HEK293 (cell line): Measurements from ENCODE around the gene EFEMP1.

Experiments used
- CTCF ChIA-PET: fragments of 350-600 bp; formaldehyde crosslinking; extraction: SDS; loops from one replicate; lab custom pipeline; 2021; ENCODE audit warnings: antibody characterized with exemption; lab: Yijun Ruan, JAX
- POLR2A ChIA-PET: fragments of 300-600 bp; formaldehyde crosslinking; extraction: SDS; loops from one replicate; lab custom pipeline; 2020; ENCODE audit warnings: antibody characterized with exemption, inconsistent platforms; lab: Yijun Ruan, JAX
- H3K27ac ChIP-seq: fragments of 200-500 bp; sonication (Bioruptor generic); 2 replicates; pipeline ENCODE4 v1.5.1; 2014; ENCODE audit warnings: low read depth, low read length, control low read depth, inconsistent platforms; ENCODE audit errors: extremely low read depth
- H3K36me3 ChIP-seq, 2 experiments: fragments of 200-500 bp in 1 of 2; sonication (Bioruptor generic) in 1 of 2; 1 replicate in 1 of 2; 2 replicates in 1 of 2; pipeline ENCODE4 v1.5.1; 2014 to 2017; ENCODE audit warnings: inconsistent platforms in 2 of 2, low read length in 2 of 2; ENCODE audit not compliant: control insufficient read depth in 2 of 2, insufficient read depth in 1 of 2
- H3K4me1 ChIP-seq: fragments of 200-500 bp; sonication (Bioruptor generic); 2 replicates; pipeline ENCODE4 v1.5.1; 2014; ENCODE audit warnings: mild to moderate bottlenecking, low read length, inconsistent platforms; ENCODE audit not compliant: control insufficient read depth, insufficient read depth
- H3K4me3 ChIP-seq: 2 replicates; pipeline ENCODE4 v1.5.1; 2011; ENCODE audit warnings: low read depth, mild to moderate bottlenecking, control low read depth, low read length, moderate library complexity
- H3K9me3 ChIP-seq: fragments of 200-500 bp; sonication (Bioruptor generic); 2 replicates; pipeline ENCODE4 v1.5.1; 2014; ENCODE audit warnings: low read depth, low read length, inconsistent platforms; ENCODE audit not compliant: control insufficient read depth, insufficient read depth
- BCL11B ChIP-seq: fragments of 450-650 bp; formaldehyde crosslinking; IDR thresholded peaks from 2 replicates; pipeline ENCODE4 v1.5.1; 2016; ENCODE audit warnings: low read depth, missing biosample characterization, missing genetic modification characterization
- GLI2 ChIP-seq: fragments of 450-650 bp; formaldehyde crosslinking; IDR thresholded peaks from 2 replicates; pipeline ENCODE4; 2017; ENCODE audit warnings: missing biosample characterization, missing genetic modification characterization, low read depth, borderline replicate concordance
- GLIS2 ChIP-seq: fragments of 450-650 bp; formaldehyde crosslinking; IDR thresholded peaks from 2 replicates; pipeline ENCODE4 v1.5.1; 2016; ENCODE audit warnings: missing biosample characterization, missing genetic modification characterization
- KLF10 ChIP-seq: fragments of 450-650 bp; IDR thresholded peaks from 2 replicates; pipeline ENCODE4 v1.5.1; 2018; ENCODE audit warnings: missing biosample characterization, mild to moderate bottlenecking, missing genetic modification characterization
- KLF16 ChIP-seq: fragments of 450-650 bp; formaldehyde crosslinking; IDR thresholded peaks from 2 replicates; pipeline ENCODE4 v1.5.1; 2017; ENCODE audit warnings: missing biosample characterization, missing genetic modification characterization
- MEIS1 ChIP-seq: sonication (generic); formaldehyde crosslinking; IDR thresholded peaks from 2 replicates; pipeline ENCODE4 v1.8.1; 2022; ENCODE audit warnings: missing genetic modification reagents, mild to moderate bottlenecking, borderline replicate concordance
- OSR2 ChIP-seq: fragments of 450-650 bp; formaldehyde crosslinking; IDR thresholded peaks from 2 replicates; pipeline ENCODE4 v1.5.1; 2016; ENCODE audit warnings: missing biosample characterization, missing genetic modification characterization
- OVOL3 ChIP-seq: fragments of 450-650 bp; formaldehyde crosslinking; IDR thresholded peaks from 2 replicates; pipeline ENCODE4 v1.5.1; 2016; ENCODE audit warnings: missing biosample characterization, missing genetic modification characterization
- RBAK ChIP-seq: fragments of 450-650 bp; formaldehyde crosslinking; IDR thresholded peaks from 2 replicates; pipeline ENCODE4 v1.5.1; 2016; ENCODE audit warnings: missing biosample characterization, missing genetic modification characterization
- REPIN1 ChIP-seq: fragments of 450-650 bp; formaldehyde crosslinking; IDR thresholded peaks from 2 replicates; pipeline ENCODE4 v1.5.1; 2017; ENCODE audit warnings: missing biosample characterization, missing genetic modification characterization, low read depth
- SCRT1 ChIP-seq: fragments of 450-650 bp; formaldehyde crosslinking; IDR thresholded peaks from 2 replicates; pipeline ENCODE4 v1.5.1; 2016; ENCODE audit warnings: missing biosample characterization, missing genetic modification characterization, borderline replicate concordance
- SCRT2 ChIP-seq: fragments of 450-650 bp; formaldehyde crosslinking; IDR thresholded peaks from 2 replicates; pipeline ENCODE4 v1.5.1; 2016; ENCODE audit warnings: missing biosample characterization, missing genetic modification characterization
- ZBTB21 ChIP-seq: fragments of 450-650 bp; formaldehyde crosslinking; IDR thresholded peaks from 2 replicates; pipeline ENCODE4 v1.5.1; 2017; ENCODE audit warnings: missing biosample characterization, missing genetic modification characterization
- ZBTB48 ChIP-seq: fragments of 450-650 bp; formaldehyde crosslinking; IDR thresholded peaks from 2 replicates; pipeline ENCODE4 v1.5.1; 2016; ENCODE audit warnings: missing biosample characterization, missing genetic modification characterization
- ZNF2 ChIP-seq: fragments of 450-650 bp; formaldehyde crosslinking; IDR thresholded peaks from 2 replicates; pipeline ENCODE4 v1.5.1; 2016; ENCODE audit warnings: missing biosample characterization, missing genetic modification characterization
- ZNF202 ChIP-seq: fragments of 450-650 bp; formaldehyde crosslinking; IDR thresholded peaks from 2 replicates; pipeline ENCODE4 v1.5.1; 2016; ENCODE audit warnings: missing biosample characterization, missing genetic modification characterization, borderline replicate concordance
- ZNF214 ChIP-seq: fragments of 450-650 bp; formaldehyde crosslinking; IDR thresholded peaks from 2 replicates; pipeline ENCODE4 v1.5.1; 2017; ENCODE audit warnings: missing biosample characterization, mild to moderate bottlenecking, missing genetic modification characterization, borderline replicate concordance
- ZNF266 ChIP-seq: fragments of 450-650 bp; formaldehyde crosslinking; IDR thresholded peaks from 2 replicates; pipeline ENCODE4 v1.5.1; 2016; ENCODE audit warnings: missing biosample characterization, missing genetic modification characterization, low read depth
- ZNF274 ChIP-seq, 2 experiments: fragments of 200-500 bp in 1 of 2; fragments of 450-650 bp in 1 of 2; sonication (Bioruptor generic) in 1 of 2; formaldehyde crosslinking in 1 of 2; IDR thresholded peaks; 2 replicates each; pipeline versions ENCODE4 v1.5.1 to v1.6.1; 2014 to 2016; ENCODE audit warnings: borderline replicate concordance in 1 of 2, inconsistent platforms in 1 of 2, low read length in 1 of 2, missing biosample characterization in 1 of 2, missing genetic modification characterization in 1 of 2
- ZNF366 ChIP-seq: fragments of 450-650 bp; formaldehyde crosslinking; conservative IDR thresholded peaks from 2 replicates; pipeline ENCODE4 v1.5.1; 2016; ENCODE audit warnings: missing biosample characterization, missing genetic modification characterization
- ZNF529 ChIP-seq: fragments of 450-650 bp; formaldehyde crosslinking; IDR thresholded peaks from 2 replicates; pipeline ENCODE4 v1.5.1; 2017; ENCODE audit warnings: missing genetic modification characterization, missing biosample characterization; ENCODE audit not compliant: insufficient replicate concordance
- ZNF558 ChIP-seq: fragments of 450-650 bp; formaldehyde crosslinking; IDR thresholded peaks from 2 replicates; pipeline ENCODE4 v1.5.1; 2016; ENCODE audit warnings: missing biosample characterization, missing genetic modification characterization
- ZNF561 ChIP-seq: fragments of 450-650 bp; IDR thresholded peaks from 2 replicates; pipeline ENCODE4 v1.5.1; 2018; ENCODE audit warnings: missing biosample characterization, missing genetic modification characterization, borderline replicate concordance
- ZNF571 ChIP-seq: fragments of 450-650 bp; formaldehyde crosslinking; IDR thresholded peaks from 2 replicates; pipeline ENCODE4 v1.5.0; 2017; ENCODE audit warnings: missing biosample characterization, missing genetic modification characterization
- ZNF621 ChIP-seq: fragments of 450-650 bp; formaldehyde crosslinking; IDR thresholded peaks from 2 replicates; pipeline ENCODE4 v1.5.1; 2017; ENCODE audit warnings: missing biosample characterization, missing genetic modification characterization
- ZNF660 ChIP-seq: fragments of 450-650 bp; IDR thresholded peaks from 2 replicates; pipeline ENCODE4 v1.5.1; 2018; ENCODE audit warnings: missing biosample characterization, mild to moderate bottlenecking, missing genetic modification characterization
- TF ChIP-seq, protein P1 (sequence below): fragments of 450-650 bp; formaldehyde crosslinking; IDR thresholded peaks from 2 replicates; pipeline ENCODE4 v1.5.1; 2016; ENCODE audit warnings: missing biosample characterization, missing genetic modification characterization
- TF ChIP-seq, protein P2 (sequence below): fragments of 450-650 bp; formaldehyde crosslinking; IDR thresholded peaks from 2 replicates; pipeline ENCODE4 v1.5.1; 2016; ENCODE audit warnings: missing biosample characterization, missing genetic modification characterization
- TF ChIP-seq, protein P3 (sequence below): fragments of 450-650 bp; formaldehyde crosslinking; IDR thresholded peaks from 2 replicates; pipeline ENCODE4 v1.5.1; 2017; ENCODE audit warnings: missing biosample characterization, missing genetic modification characterization
- TF ChIP-seq, protein P4 (sequence below): fragments of 450-650 bp; formaldehyde crosslinking; IDR thresholded peaks from 2 replicates; pipeline ENCODE4 v1.5.1; 2016; ENCODE audit warnings: missing biosample characterization, missing genetic modification characterization

EFEMP1 gene

DNA sequence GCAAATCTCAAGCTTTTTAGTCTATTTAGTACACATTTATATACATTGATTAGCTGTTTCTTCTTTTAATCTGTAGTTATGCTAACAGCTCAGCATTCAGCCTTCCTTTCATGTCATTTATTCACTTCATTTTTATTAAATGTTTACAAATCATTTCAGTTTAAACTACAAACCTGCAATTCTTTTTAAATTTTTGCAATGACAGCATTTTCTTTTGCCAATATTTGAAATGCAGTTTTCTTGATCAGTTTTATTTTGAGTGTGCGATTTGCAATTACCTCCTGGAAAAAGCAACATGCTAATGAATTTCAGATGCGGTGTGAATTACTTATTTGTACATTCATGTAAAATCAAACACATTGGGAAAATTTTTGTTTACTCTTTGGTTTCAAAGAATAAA is 13.5 kb downstream of the EFEMP1 start:
- POLR2A ChIA-PET, result no interaction called here
- CTCF ChIA-PET, result interaction anchor here (1.0 kb wide), 1 partner anchor 13 kb away, joined by 3 read pairs; no protein-coding TSS in a partner anchor
- Histone ChIP-seq H3K9me3 (no peaks in the 10 kb centered on the region), H3K27ac (no peak overlapping the region), H3K4me3 (no peak overlapping the region), H3K36me3 (no peaks in the 10 kb centered on the region)
- TF ChIP-seq, protein P1, sequence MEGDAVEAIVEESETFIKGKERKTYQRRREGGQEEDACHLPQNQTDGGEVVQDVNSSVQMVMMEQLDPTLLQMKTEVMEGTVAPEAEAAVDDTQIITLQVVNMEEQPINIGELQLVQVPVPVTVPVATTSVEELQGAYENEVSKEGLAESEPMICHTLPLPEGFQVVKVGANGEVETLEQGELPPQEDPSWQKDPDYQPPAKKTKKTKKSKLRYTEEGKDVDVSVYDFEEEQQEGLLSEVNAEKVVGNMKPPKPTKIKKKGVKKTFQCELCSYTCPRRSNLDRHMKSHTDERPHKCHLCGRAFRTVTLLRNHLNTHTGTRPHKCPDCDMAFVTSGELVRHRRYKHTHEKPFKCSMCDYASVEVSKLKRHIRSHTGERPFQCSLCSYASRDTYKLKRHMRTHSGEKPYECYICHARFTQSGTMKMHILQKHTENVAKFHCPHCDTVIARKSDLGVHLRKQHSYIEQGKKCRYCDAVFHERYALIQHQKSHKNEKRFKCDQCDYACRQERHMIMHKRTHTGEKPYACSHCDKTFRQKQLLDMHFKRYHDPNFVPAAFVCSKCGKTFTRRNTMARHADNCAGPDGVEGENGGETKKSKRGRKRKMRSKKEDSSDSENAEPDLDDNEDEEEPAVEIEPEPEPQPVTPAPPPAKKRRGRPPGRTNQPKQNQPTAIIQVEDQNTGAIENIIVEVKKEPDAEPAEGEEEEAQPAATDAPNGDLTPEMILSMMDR, result no peak
- TF ChIP-seq ZNF529 (no peak), ZNF621 (tag by site-specific recombination) (no peak), ZNF266 (tag by site-specific recombination) (no peak), BCL11B (tag by site-specific recombination) (no peak), SCRT2 (no peak), KLF10 (tag by site-specific recombination) (no peak), OVOL3 (no peak), ZNF2 (no peak), ZNF660 (tag by site-specific recombination) (no peak), ZBTB48 (tag by site-specific recombination) (no peak), ZNF571 (tag by site-specific recombination) (no peak), KLF16 (tag by site-specific recombination) (no peak), RBAK (tag by site-specific recombination) (no peak), GLIS2 (tag by site-specific recombination) (no peak), ZBTB21 (no peak), GLI2 (tag by site-specific recombination) (no peak), ZNF202 (tag by site-specific recombination) (no peak)
- TF ChIP-seq, protein P2, sequence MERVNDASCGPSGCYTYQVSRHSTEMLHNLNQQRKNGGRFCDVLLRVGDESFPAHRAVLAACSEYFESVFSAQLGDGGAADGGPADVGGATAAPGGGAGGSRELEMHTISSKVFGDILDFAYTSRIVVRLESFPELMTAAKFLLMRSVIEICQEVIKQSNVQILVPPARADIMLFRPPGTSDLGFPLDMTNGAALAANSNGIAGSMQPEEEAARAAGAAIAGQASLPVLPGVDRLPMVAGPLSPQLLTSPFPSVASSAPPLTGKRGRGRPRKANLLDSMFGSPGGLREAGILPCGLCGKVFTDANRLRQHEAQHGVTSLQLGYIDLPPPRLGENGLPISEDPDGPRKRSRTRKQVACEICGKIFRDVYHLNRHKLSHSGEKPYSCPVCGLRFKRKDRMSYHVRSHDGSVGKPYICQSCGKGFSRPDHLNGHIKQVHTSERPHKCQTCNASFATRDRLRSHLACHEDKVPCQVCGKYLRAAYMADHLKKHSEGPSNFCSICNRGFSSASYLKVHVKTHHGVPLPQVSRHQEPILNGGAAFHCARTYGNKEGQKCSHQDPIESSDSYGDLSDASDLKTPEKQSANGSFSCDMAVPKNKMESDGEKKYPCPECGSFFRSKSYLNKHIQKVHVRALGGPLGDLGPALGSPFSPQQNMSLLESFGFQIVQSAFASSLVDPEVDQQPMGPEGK (tag by site-specific recombination), result no peak
- TF ChIP-seq, protein P3, sequence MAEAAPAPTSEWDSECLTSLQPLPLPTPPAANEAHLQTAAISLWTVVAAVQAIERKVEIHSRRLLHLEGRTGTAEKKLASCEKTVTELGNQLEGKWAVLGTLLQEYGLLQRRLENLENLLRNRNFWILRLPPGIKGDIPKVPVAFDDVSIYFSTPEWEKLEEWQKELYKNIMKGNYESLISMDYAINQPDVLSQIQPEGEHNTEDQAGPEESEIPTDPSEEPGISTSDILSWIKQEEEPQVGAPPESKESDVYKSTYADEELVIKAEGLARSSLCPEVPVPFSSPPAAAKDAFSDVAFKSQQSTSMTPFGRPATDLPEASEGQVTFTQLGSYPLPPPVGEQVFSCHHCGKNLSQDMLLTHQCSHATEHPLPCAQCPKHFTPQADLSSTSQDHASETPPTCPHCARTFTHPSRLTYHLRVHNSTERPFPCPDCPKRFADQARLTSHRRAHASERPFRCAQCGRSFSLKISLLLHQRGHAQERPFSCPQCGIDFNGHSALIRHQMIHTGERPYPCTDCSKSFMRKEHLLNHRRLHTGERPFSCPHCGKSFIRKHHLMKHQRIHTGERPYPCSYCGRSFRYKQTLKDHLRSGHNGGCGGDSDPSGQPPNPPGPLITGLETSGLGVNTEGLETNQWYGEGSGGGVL (tag by site-specific recombination), result no peak
- TF ChIP-seq, all 188 proteins: peak for 0
- no peaks in the 10 kb centered on the region for H3K4me1 ChIP-seq

DNA sequence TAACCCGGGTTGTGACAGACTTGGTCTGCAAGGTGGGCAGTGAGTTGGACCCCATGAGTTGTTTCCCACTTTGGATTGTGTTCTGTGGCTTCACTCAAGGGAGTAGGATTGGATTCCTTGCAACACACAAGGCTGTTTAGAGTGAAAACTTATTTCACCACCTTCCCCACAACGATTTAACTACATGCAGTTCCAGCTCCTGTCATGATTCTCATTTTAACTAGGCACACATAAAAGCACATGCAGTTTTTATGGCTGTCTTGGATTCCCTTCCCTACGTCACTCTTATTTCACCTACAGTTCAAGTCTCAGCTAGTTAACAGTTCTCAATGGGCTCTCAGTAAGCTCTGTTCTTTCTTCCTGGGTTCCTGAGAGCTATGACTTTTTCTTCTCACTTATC is 15.9 kb downstream of the EFEMP1 start:
- Histone ChIP-seq H3K27ac (no peak overlapping the region), H3K36me3 (no peaks in the 10 kb centered on the region), H3K4me1 (no peaks in the 10 kb centered on the region), H3K4me3 (no peak overlapping the region), H3K9me3 (no peaks in the 10 kb centered on the region)
- ChIA-PET POLR2A (no interaction called here), CTCF (no interaction called here)
- no peak for TF ChIP-seq BCL11B (tag by site-specific recombination)
- no peak for TF ChIP-seq ZNF561 (tag by site-specific recombination)
- TF ChIP-seq MEIS1, result no peak
- TF ChIP-seq ZNF558 (tag by site-specific recombination), result no peak
- TF ChIP-seq SCRT1, result no peak
- no peak for TF ChIP-seq OSR2
- TF ChIP-seq ZNF274 (IDR thresholded peaks at IDR 0.05; ENCODE audit: low read length), result no peak
- no peak for TF ChIP-seq ZNF274 (tag by site-specific recombination; IDR thresholded peaks at IDR 0.05; ENCODE audit: borderline replicate concordance)
- TF ChIP-seq, protein P4, sequence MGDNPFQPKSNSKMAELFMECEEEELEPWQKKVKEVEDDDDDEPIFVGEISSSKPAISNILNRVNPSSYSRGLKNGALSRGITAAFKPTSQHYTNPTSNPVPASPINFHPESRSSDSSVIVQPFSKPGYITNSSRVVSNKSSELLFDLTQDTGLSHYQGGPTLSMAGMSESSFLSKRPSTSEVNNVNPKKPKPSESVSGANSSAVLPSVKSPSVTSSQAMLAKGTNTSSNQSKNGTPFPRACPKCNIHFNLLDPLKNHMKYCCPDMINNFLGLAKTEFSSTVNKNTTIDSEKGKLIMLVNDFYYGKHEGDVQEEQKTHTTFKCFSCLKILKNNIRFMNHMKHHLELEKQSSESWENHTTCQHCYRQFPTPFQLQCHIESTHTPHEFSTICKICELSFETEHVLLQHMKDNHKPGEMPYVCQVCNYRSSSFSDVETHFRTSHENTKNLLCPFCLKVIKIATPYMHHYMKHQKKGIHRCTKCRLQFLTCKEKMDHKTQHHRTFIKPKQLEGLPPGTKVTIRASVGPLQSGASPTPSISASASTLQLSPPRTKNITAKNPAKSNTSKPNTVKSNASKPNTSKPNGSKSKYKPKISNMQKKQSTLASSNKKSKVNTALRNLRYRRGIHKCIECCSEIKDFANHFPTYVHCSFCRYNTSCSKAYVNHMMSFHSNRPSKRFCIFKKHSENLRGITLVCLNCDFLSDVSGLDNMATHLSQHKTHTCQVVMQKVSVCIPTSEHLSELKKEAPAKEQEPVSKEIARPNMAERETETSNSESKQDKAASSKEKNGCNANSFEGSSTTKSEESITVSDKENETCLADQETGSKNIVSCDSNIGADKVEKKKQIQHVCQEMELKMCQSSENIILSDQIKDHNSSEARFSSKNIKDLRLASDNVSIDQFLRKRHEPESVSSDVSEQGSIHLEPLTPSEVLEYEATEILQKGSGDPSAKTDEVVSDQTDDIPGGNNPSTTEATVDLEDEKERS (tag by site-specific recombination), result no peak
- no peak for TF ChIP-seq REPIN1
- no peak for TF ChIP-seq ZNF366 (tag by site-specific recombination)
- no peak for TF ChIP-seq ZNF214 (tag by site-specific recombination)
